Measurements from ENCODE around the gene AGAP1. TPM values are rescaled to one million over a fixed set of nuclear protein-coding genes. Genes with fewer than 3 reads are reported as not detected.

The AGAP1 gene
- total RNA-seq, 2 experiments from 2014 or later, result 0.95 to 1.1 TPM

DNA sequence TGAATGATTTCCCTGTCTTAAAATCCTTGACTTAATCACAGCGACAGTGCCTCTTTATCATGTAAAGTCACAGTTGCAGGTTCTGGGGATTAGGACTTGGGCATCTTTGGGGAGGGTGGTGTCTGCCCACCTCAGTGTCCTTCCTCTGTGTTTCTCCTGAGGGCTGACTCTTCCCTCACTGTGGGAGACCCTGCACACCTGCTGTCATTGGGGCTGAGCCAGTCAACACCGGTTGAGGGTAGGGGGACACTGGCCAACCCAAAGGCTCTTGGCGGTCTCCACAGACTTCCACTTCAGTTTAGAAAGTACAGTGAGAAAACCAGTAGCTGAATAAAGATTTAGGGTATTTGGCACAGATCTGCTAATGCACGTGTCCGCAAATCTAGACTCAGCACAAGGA, 36.9 kb downstream of the AGAP1 start:
- no peaks in the 10 kb centered on the region for H3K36me3 Mint-ChIP-seq (ENCODE audit: low read depth)
- H3K9me3 Mint-ChIP-seq, result no peaks in the 10 kb centered on the region
- no peaks in the 10 kb centered on the region for H3K4me1 Mint-ChIP-seq (ENCODE audit: low read depth)
- H3K27ac Mint-ChIP-seq, result no peak overlapping the region
- H3K4me3 Mint-ChIP-seq, result no peak overlapping the region
- H3K27me3 Mint-ChIP-seq (ENCODE audit: low read depth), result peaks cover 11% of the 10 kb centered on the region
- CTCF ChIA-PET, result no interaction called here
- DNase-seq, result no peak
- intact Hi-C loops (cut with micrococcal nuclease), result no loop called here

DNA sequence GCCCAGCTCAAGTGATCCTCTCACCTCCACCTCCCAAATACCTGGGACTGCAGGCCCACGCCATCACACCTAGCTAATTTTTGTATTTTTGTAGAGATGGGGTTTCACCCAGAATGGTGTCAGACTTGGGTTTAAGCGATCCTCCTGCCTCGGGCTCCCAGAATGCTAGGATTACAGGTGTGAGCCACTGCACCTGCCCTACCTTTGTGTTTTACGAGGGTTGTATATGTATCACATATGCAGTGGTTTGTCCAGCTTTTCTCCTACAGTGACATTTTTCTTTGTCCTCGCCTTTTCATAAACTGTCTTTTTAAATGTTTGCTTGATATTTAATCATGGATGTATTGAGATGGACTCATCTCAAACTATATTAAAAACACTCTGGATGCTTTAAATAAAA, 38.5 kb downstream of the AGAP1 start:
- no peaks in the 10 kb centered on the region for H3K9me3 Mint-ChIP-seq
- no peaks in the 10 kb centered on the region for H3K4me1 Mint-ChIP-seq (ENCODE audit: low read depth)
- no peaks in the 10 kb centered on the region for H3K36me3 Mint-ChIP-seq (ENCODE audit: low read depth)
- CTCF ChIA-PET, result no interaction called here
- no peak overlapping the region for H3K4me3 Mint-ChIP-seq
- DNase-seq, result no peak
- peaks cover 17% of the 10 kb centered on the region for H3K27me3 Mint-ChIP-seq (ENCODE audit: low read depth)
- H3K27ac Mint-ChIP-seq, result no peak overlapping the region
- intact Hi-C loops (cut with micrococcal nuclease), result no loop called here

GRCh38 chr2:235533198-235533597, 39.4 kb downstream of the AGAP1 start:
- Mint-ChIP-seq H3K4me1 (ENCODE audit: low read depth) (no peaks in the 10 kb centered on the region), H3K36me3 (ENCODE audit: low read depth) (no peaks in the 10 kb centered on the region), H3K27ac (no peak overlapping the region), H3K9me3 (no peaks in the 10 kb centered on the region), H3K4me3 (no peak overlapping the region), H3K27me3 (ENCODE audit: low read depth) (peaks cover 17% of the 10 kb centered on the region)
- intact Hi-C loops (cut with micrococcal nuclease), result no loop called here
- CTCF ChIA-PET, result no interaction called here
- no peak for DNase-seq

DNA sequence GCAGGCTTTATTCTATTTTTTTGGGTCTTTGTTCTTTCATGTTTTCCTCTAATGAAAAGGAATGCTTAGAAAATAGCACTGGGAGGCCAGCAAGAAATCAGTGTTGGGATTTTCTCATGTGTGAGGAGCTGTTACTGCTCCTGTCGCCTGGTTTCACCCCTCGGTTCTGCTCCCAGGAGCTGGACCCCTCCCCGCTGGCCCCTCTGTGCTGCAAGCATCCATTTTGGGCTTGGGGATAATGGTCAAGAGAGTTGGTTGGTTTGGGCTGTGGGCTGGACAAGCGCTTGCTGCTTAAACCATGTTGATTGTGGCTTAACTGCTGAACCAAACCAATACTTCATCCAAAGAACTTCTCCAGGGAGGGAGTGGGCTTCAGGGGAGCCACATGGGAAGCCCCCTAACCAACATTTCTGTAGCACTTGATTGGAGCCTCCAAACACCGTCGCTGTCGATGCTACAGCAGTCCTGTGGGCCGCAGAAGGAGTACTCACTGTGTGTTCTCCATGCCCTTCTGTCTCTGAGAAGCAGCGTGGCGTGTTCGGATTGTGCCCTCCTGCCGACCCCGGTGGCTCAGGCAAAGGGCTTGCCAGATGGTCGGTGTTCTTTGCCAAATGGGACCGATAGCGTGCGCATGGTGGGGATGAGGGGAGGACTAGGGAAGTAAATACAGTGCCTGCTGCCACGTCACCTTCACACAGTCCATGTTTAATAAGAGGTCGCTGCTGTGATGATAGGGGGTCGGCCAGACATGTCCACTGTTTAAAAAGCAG, 40.0 kb downstream of the AGAP1 start:
- Mint-ChIP-seq H3K9me3 (no peaks in the 10 kb centered on the region), H3K27me3 (ENCODE audit: low read depth) (peaks cover 17% of the 10 kb centered on the region), H3K27ac (no peak overlapping the region), H3K4me1 (ENCODE audit: low read depth) (no peaks in the 10 kb centered on the region), H3K36me3 (ENCODE audit: low read depth) (no peaks in the 10 kb centered on the region), H3K4me3 (no peak overlapping the region)
- CTCF ChIA-PET, result no interaction called here
- intact Hi-C loops (cut with micrococcal nuclease), result no loop called here
- no peak for DNase-seq

DNA sequence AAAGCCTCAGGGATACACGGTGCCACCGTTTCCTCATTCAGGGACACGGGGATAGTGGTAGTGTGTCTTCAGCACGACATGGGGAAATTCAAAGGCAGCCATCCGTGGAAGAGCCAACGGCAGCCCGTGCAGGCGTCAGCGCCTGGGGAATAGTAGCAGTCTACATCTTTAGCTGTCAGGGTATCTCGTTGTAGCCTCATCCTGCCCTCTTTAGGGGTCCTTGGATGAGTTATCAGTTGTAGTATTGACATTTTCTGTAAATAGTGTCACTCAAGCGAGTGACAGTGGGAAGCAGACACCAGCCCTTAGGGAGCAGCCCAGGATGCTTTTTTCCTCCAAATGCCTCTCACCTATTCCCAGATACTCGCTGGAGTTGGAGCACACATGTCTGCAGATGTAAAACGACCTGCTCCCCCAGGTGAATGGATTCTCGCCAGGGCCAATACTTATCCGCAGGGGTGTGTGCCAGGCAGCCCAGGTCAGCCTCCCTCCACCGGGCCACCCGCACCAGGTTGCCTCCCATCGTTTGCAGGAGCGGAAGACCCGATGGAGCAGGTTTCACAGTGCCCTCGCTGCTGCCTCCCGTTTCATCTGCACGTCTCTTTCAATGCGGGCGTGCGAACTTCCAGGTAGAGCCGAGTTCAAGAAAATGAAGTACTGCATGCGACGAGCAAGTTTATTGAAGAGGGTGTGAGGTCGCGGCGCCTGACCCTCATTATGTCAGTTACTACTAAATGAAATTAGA, 41.0 kb downstream of the AGAP1 start:
- DNase-seq, result no peak
- intact Hi-C loops (cut with micrococcal nuclease), result no loop called here
- no peaks in the 10 kb centered on the region for H3K36me3 Mint-ChIP-seq (ENCODE audit: low read depth)
- no peaks in the 10 kb centered on the region for H3K9me3 Mint-ChIP-seq
- CTCF ChIA-PET, result no interaction called here
- H3K4me3 Mint-ChIP-seq, result no peak overlapping the region
- peaks cover 16% of the 10 kb centered on the region for H3K27me3 Mint-ChIP-seq (ENCODE audit: low read depth)
- H3K4me1 Mint-ChIP-seq (ENCODE audit: low read depth), result no peaks in the 10 kb centered on the region
- H3K27ac Mint-ChIP-seq, result no peak overlapping the region

DNA sequence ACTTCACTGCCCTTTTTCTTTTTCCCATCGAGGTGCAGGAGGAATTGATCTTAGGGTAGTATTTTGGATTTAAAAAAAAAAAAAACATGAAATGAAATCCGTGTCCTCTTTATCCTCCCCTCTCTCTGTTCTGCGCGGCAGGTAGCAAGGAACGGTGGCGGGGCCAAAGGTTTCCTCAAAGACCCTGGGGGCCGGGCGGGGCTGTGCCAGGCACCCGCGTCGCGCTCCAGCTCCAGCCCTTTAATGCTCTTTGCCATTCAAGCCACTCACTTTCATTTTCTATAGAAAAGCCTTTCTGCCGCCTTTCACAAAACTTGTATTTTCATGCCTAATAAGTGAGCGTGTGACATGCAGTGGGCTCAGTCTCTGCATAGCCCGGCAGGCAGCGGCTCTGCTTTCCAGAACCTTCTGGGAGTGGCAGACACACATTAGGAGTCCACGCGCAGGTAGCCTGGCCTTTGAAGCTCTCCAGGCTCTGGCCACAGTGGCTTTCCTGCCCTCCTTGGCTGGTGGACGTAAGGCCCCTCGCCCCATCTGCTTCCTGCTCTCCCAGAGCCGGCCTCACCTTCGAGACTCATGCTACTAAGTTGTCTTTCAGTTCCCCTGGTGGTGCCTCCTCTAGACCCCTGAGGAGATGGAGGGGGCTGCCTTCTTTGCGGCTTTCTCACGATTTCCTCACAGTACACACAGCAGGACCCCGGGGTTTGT, 41.7 kb downstream of the AGAP1 start:
- H3K4me3 Mint-ChIP-seq, result no peak overlapping the region
- intact Hi-C loops (cut with micrococcal nuclease), result no loop called here
- peaks cover 10% of the 10 kb centered on the region for H3K27me3 Mint-ChIP-seq (ENCODE audit: low read depth)
- no peak for DNase-seq
- no peak overlapping the region for H3K27ac Mint-ChIP-seq
- CTCF ChIA-PET, result no interaction called here
- H3K4me1 Mint-ChIP-seq (ENCODE audit: low read depth), result no peaks in the 10 kb centered on the region
- no peaks in the 10 kb centered on the region for H3K36me3 Mint-ChIP-seq (ENCODE audit: low read depth)
- no peaks in the 10 kb centered on the region for H3K9me3 Mint-ChIP-seq

DNA sequence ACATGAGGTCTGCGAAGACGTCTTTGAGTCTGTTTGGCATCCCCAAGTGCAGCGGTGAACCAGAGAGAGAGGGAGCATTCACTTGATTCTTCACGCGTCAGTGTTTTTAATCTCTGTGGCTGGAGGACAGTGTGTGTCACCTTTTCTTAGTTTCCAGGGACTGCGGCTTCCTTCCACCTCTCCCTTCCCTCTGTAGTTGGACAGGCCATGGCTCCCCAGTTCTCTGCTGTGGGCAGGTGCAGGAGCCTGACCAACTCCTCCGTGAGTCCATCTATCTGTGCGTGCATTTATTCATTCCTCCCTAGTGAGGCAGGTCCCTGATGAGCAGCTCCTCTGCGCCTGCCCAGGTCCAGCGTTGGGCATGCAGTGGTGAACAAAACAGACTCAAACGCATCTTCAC, 42.9 kb downstream of the AGAP1 start:
- Mint-ChIP-seq H3K4me1 (ENCODE audit: low read depth) (no peaks in the 10 kb centered on the region), H3K4me3 (no peak overlapping the region), H3K9me3 (no peaks in the 10 kb centered on the region), H3K36me3 (ENCODE audit: low read depth) (no peaks in the 10 kb centered on the region), H3K27ac (no peak overlapping the region), H3K27me3 (ENCODE audit: low read depth) (peaks cover 10% of the 10 kb centered on the region)
- CTCF ChIA-PET, result no interaction called here
- no peak for DNase-seq
- intact Hi-C loops (cut with micrococcal nuclease), result no loop called here

- intact Hi-C loops (cut with micrococcal nuclease), result no loop called here
- Mint-ChIP-seq H3K4me1 (ENCODE audit: low read depth) (no peaks in the 10 kb centered on the region), H3K36me3 (ENCODE audit: low read depth) (no peaks in the 10 kb centered on the region)
These were observed 43.3 kb downstream of the AGAP1 start for GRCh38 chr2:235537186-235537585.

GRCh38 chr2:235537587-235537986, 43.7 kb downstream of the AGAP1 start:
- no peak overlapping the region for H3K27ac Mint-ChIP-seq
- no peaks in the 10 kb centered on the region for H3K36me3 Mint-ChIP-seq (ENCODE audit: low read depth)
- intact Hi-C loops (cut with micrococcal nuclease), result no loop called here
- peaks cover 10% of the 10 kb centered on the region for H3K27me3 Mint-ChIP-seq (ENCODE audit: low read depth)
- H3K4me3 Mint-ChIP-seq, result no peak overlapping the region
- CTCF ChIA-PET, result interaction anchor here (0.6 kb wide), 1 partner anchor 1609 kb away, joined by 3 read pairs; no protein-coding TSS in a partner anchor
- no peak for DNase-seq
- H3K9me3 Mint-ChIP-seq, result no peaks in the 10 kb centered on the region
- no peaks in the 10 kb centered on the region for H3K4me1 Mint-ChIP-seq (ENCODE audit: low read depth)

More at GRCh38 chr2:235537186-235537585, 43.3 kb downstream of the AGAP1 start:
- CTCF ChIA-PET, result interaction anchor here (0.6 kb wide), 1 partner anchor 1609 kb away, joined by 3 read pairs; no protein-coding TSS in a partner anchor
- no peak overlapping the region for H3K27ac Mint-ChIP-seq
- no peak for DNase-seq
- no peak overlapping the region for H3K4me3 Mint-ChIP-seq
- no peaks in the 10 kb centered on the region for H3K9me3 Mint-ChIP-seq
- peaks cover 10% of the 10 kb centered on the region for H3K27me3 Mint-ChIP-seq (ENCODE audit: low read depth)

- Mint-ChIP-seq H3K4me3 (no peak overlapping the region), H3K36me3 (ENCODE audit: low read depth) (no peaks in the 10 kb centered on the region), H3K9me3 (no peaks in the 10 kb centered on the region), H3K27me3 (ENCODE audit: low read depth) (peaks cover 10% of the 10 kb centered on the region), H3K27ac (no peak overlapping the region), H3K4me1 (ENCODE audit: low read depth) (no peaks in the 10 kb centered on the region)
- no peak for DNase-seq
- intact Hi-C loops (cut with micrococcal nuclease), result no loop called here
- CTCF ChIA-PET, result no interaction called here
These were observed 44.3 kb downstream of the AGAP1 start for GRCh38 chr2:235538144-235538639.

DNA sequence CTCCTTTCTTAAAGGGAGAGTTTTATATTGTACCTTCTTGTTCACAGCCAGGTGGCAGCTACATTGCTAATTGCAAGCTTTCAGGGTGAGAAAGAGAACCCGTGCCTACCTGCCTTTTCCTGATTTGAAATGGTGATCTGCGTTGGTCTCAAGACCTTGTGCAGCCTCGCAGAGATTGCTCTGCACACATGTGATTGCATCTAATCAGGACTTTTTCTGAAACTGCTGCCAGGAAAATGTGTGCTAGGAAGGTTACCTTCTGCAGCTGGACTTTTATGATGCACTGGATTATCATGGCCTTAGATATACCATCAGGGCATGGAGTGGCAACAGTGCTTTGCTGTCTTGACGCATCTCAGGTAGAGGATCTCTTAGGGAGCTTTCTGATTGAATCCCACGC, 45.1 kb downstream of the AGAP1 start:
- Mint-ChIP-seq H3K9me3 (no peaks in the 10 kb centered on the region), H3K4me1 (ENCODE audit: low read depth) (no peaks in the 10 kb centered on the region), H3K27me3 (ENCODE audit: low read depth) (peaks cover 10% of the 10 kb centered on the region), H3K36me3 (ENCODE audit: low read depth) (no peaks in the 10 kb centered on the region), H3K27ac (no peak overlapping the region), H3K4me3 (no peak overlapping the region)
- CTCF ChIA-PET, result no interaction called here
- intact Hi-C loops (cut with micrococcal nuclease), result no loop called here
- DNase-seq, result no peak

GRCh38 chr2:235539773-235540172, 45.9 kb downstream of the AGAP1 start:
- DNase-seq, result no peak
- Mint-ChIP-seq H3K4me1 (ENCODE audit: low read depth) (no peaks in the 10 kb centered on the region), H3K27ac (no peak overlapping the region), H3K4me3 (no peak overlapping the region), H3K9me3 (no peaks in the 10 kb centered on the region), H3K27me3 (ENCODE audit: low read depth) (peaks cover 10% of the 10 kb centered on the region), H3K36me3 (ENCODE audit: low read depth) (no peaks in the 10 kb centered on the region)
- intact Hi-C loops (cut with micrococcal nuclease), result no loop called here
- CTCF ChIA-PET, result no interaction called here

Measured in activated naive CD4-positive, alpha-beta T cell treated with anti-CD3 and anti-CD28 coated beads for 36 hours (primary cell).